ENCODE results near the gene CDK5RAP1.

CDK5RAP1 gene

GRCh38 chr20:33316958-33317357 is 84.4 kb downstream of the CDK5RAP1 start:
- H2BK15ac ChIP-seq (ENCODE audit: low read depth, poor library complexity, severe bottlenecking) = no peak overlapping the region
- H3K27ac ChIP-seq (ENCODE audit: low read length, poor library complexity, severe bottlenecking) = no peak overlapping the region
- no peak overlapping the region for H3K23ac ChIP-seq (ENCODE audit: low read length in 2 of 2)
- no peak overlapping the region for H2BK120ac ChIP-seq (ENCODE audit: low read depth, low read length)
- no peak overlapping the region for H3K4me2 ChIP-seq (ENCODE audit: low read length, poor library complexity, severe bottlenecking)
- no peak overlapping the region for H3K4ac ChIP-seq (ENCODE audit: low read depth in 1 of 2, low read length in 2 of 2)
- no peak overlapping the region for H3K18ac ChIP-seq (ENCODE audit: low read depth in 1 of 2, low read length in 2 of 2)
- WGBS = 89% methylated on average over 3 of the region's 3 CpGs
- H4K8ac ChIP-seq (ENCODE audit: low read length) = no peak overlapping the region
- no peak overlapping the region for H2AK5ac ChIP-seq (ENCODE audit: low read length, severe bottlenecking)
- H3K79me1 ChIP-seq (replicated peaks; ENCODE audit: low read length, poor library complexity, severe bottlenecking) = no peaks in the 10 kb centered on the region
- no peaks in the 10 kb centered on the region for H3K36me3 ChIP-seq (ENCODE audit: control insufficient read depth in 1 of 2, insufficient read depth in 2 of 2, low read depth in 1 of 2, low read length in 2 of 2)
- H3K9me3 ChIP-seq (ENCODE audit: control insufficient read depth, low read length) = no peaks in the 10 kb centered on the region
- H2AFZ ChIP-seq (ENCODE audit: low read depth, low read length) = no peak overlapping the region
- H2BK5ac ChIP-seq (ENCODE audit: low read depth, low read length, poor library complexity, severe bottlenecking) = no peak overlapping the region
- H3K4me3 ChIP-seq (ENCODE audit: insufficient read depth in 1 of 2, low read depth in 1 of 2, low read length in 2 of 2) = no peak overlapping the region
- no peaks in the 10 kb centered on the region for H3K4me1 ChIP-seq (ENCODE audit: control insufficient read depth, insufficient read depth, low read depth, low read length)
- no peak overlapping the region for H2BK12ac ChIP-seq (ENCODE audit: low read length in 2 of 2)
- H4K91ac ChIP-seq (ENCODE audit: low read length) = no peak overlapping the region
- H3K14ac ChIP-seq (ENCODE audit: low read length in 2 of 2) = no peak overlapping the region
- peaks cover 19 to 70% of the 10 kb centered on the region in 2 experiments for H3K27me3 ChIP-seq (ENCODE audit: control insufficient read depth in 1 of 2, insufficient read depth in 1 of 2, low read length in 2 of 2)
- no peak for DNase-seq
- no peak overlapping the region for H3K9ac ChIP-seq (ENCODE audit: low read length)

- H3K14ac ChIP-seq (ENCODE audit: low read length in 2 of 2) = no peak overlapping the region
- H3K4ac ChIP-seq (ENCODE audit: low read depth in 1 of 2, low read length in 2 of 2) = no peak overlapping the region
- H3K4me1 ChIP-seq (ENCODE audit: control insufficient read depth, insufficient read depth, low read depth, low read length) = no peaks in the 10 kb centered on the region
- H3K9me3 ChIP-seq (ENCODE audit: control insufficient read depth, low read length) = no peaks in the 10 kb centered on the region
- no peak overlapping the region for H2BK15ac ChIP-seq (ENCODE audit: low read depth, poor library complexity, severe bottlenecking)
- H3K23ac ChIP-seq (ENCODE audit: low read length in 2 of 2) = no peak overlapping the region
- WGBS = 78% methylated on average over 5 of the region's 5 CpGs
- no peak overlapping the region for H3K27ac ChIP-seq (ENCODE audit: low read length, poor library complexity, severe bottlenecking)
- H2AFZ ChIP-seq (ENCODE audit: low read depth, low read length) = no peak overlapping the region
- H2AK5ac ChIP-seq (ENCODE audit: low read length, severe bottlenecking) = no peak overlapping the region
- no peak overlapping the region for H4K91ac ChIP-seq (ENCODE audit: low read length)
- H3K9ac ChIP-seq (ENCODE audit: low read length) = no peak overlapping the region
- H3K4me3 ChIP-seq (ENCODE audit: insufficient read depth in 1 of 2, low read depth in 1 of 2, low read length in 2 of 2) = no peak overlapping the region
- no peak overlapping the region for H4K8ac ChIP-seq (ENCODE audit: low read length)
- H3K79me1 ChIP-seq (replicated peaks; ENCODE audit: low read length, poor library complexity, severe bottlenecking) = no peaks in the 10 kb centered on the region
- H2BK12ac ChIP-seq (ENCODE audit: low read length in 2 of 2) = no peak overlapping the region
- no peak overlapping the region for H2BK120ac ChIP-seq (ENCODE audit: low read depth, low read length)
- no peak overlapping the region for H2BK5ac ChIP-seq (ENCODE audit: low read depth, low read length, poor library complexity, severe bottlenecking)
- H3K18ac ChIP-seq (ENCODE audit: low read depth in 1 of 2, low read length in 2 of 2) = no peak overlapping the region
- no peak overlapping the region for H3K4me2 ChIP-seq (ENCODE audit: low read length, poor library complexity, severe bottlenecking)
- H3K27me3 ChIP-seq (ENCODE audit: control insufficient read depth in 1 of 2, insufficient read depth in 1 of 2, low read length in 2 of 2) = peaks cover 23 to 69% of the 10 kb centered on the region in 2 experiments
- no peaks in the 10 kb centered on the region for H3K36me3 ChIP-seq (ENCODE audit: control insufficient read depth in 1 of 2, insufficient read depth in 2 of 2, low read depth in 1 of 2, low read length in 2 of 2)
- DNase-seq = no peak
These were observed 85.0 kb downstream of the CDK5RAP1 start for GRCh38 chr20:33316343-33316742.

- WGBS = 75% methylated on average over 7 of the region's 7 CpGs
- no peak overlapping the region for H3K4me3 ChIP-seq (ENCODE audit: insufficient read depth in 1 of 2, low read depth in 1 of 2, low read length in 2 of 2)
These were observed 87.5 kb downstream of the CDK5RAP1 start for GRCh38 chr20:33313686-33314314.

GRCh38 chr20:33312583-33312982 is 88.7 kb downstream of the CDK5RAP1 start:
- Histone ChIP-seq H3K9ac (ENCODE audit: low read length) (no peak overlapping the region), H2BK120ac (ENCODE audit: low read depth, low read length) (no peak overlapping the region), H2AFZ (ENCODE audit: low read depth, low read length) (no peak overlapping the region), H2AK5ac (ENCODE audit: low read length, severe bottlenecking) (no peak overlapping the region), H3K4me3 (ENCODE audit: insufficient read depth in 1 of 2, low read depth in 1 of 2, low read length in 2 of 2) (no peak overlapping the region), H4K91ac (ENCODE audit: low read length) (no peak overlapping the region), H3K27ac (ENCODE audit: low read length, poor library complexity, severe bottlenecking) (no peak overlapping the region), H2BK12ac (ENCODE audit: low read length in 2 of 2) (no peak overlapping the region), H3K4me2 (ENCODE audit: low read length, poor library complexity, severe bottlenecking) (no peak overlapping the region), H3K27me3 (ENCODE audit: control insufficient read depth in 1 of 2, insufficient read depth in 1 of 2, low read length in 2 of 2) (peaks cover 20 to 44% of the 10 kb centered on the region in 2 experiments), H3K18ac (ENCODE audit: low read depth in 1 of 2, low read length in 2 of 2) (no peak overlapping the region), H3K4ac (ENCODE audit: low read depth in 1 of 2, low read length in 2 of 2) (no peak overlapping the region), H3K79me1 (replicated peaks; ENCODE audit: low read length, poor library complexity, severe bottlenecking) (no peaks in the 10 kb centered on the region), H3K14ac (ENCODE audit: low read length in 2 of 2) (no peak overlapping the region), H2BK15ac (ENCODE audit: low read depth, poor library complexity, severe bottlenecking) (no peak overlapping the region), H2BK5ac (ENCODE audit: low read depth, low read length, poor library complexity, severe bottlenecking) (no peak overlapping the region), H3K4me1 (ENCODE audit: control insufficient read depth, insufficient read depth, low read depth, low read length) (no peaks in the 10 kb centered on the region), H3K9me3 (ENCODE audit: control insufficient read depth, low read length) (no peaks in the 10 kb centered on the region), H4K8ac (ENCODE audit: low read length) (no peak overlapping the region), H3K23ac (ENCODE audit: low read length in 2 of 2) (no peak overlapping the region), H3K36me3 (ENCODE audit: control insufficient read depth in 1 of 2, insufficient read depth in 2 of 2, low read depth in 1 of 2, low read length in 2 of 2) (no peaks in the 10 kb centered on the region)
- 94% methylated on average over 11 of the region's 11 CpGs for WGBS
- no peak for DNase-seq

More at GRCh38 chr20:33313686-33314314, 87.5 kb downstream of the CDK5RAP1 start:
- Histone ChIP-seq H2BK120ac (ENCODE audit: low read depth, low read length) (no peak overlapping the region), H3K23ac (ENCODE audit: low read length in 2 of 2) (no peak overlapping the region), H3K4me2 (ENCODE audit: low read length, poor library complexity, severe bottlenecking) (no peak overlapping the region), H2AK5ac (ENCODE audit: low read length, severe bottlenecking) (no peak overlapping the region), H3K14ac (ENCODE audit: low read length in 2 of 2) (no peak overlapping the region), H4K8ac (ENCODE audit: low read length) (no peak overlapping the region), H2BK12ac (ENCODE audit: low read length in 2 of 2) (peak overlapping the region in 1 of 2 experiments; percentile 52), H2BK15ac (ENCODE audit: low read depth, poor library complexity, severe bottlenecking) (no peak overlapping the region), H3K27ac (ENCODE audit: low read length, poor library complexity, severe bottlenecking) (no peak overlapping the region), H3K27me3 (ENCODE audit: control insufficient read depth in 1 of 2, insufficient read depth in 1 of 2, low read length in 2 of 2) (peaks cover 29 to 56% of the 10 kb centered on the region in 2 experiments), H3K9me3 (ENCODE audit: control insufficient read depth, low read length) (no peaks in the 10 kb centered on the region), H3K4me1 (ENCODE audit: control insufficient read depth, insufficient read depth, low read depth, low read length) (no peaks in the 10 kb centered on the region), H2AFZ (ENCODE audit: low read depth, low read length) (no peak overlapping the region), H3K9ac (ENCODE audit: low read length) (no peak overlapping the region), H3K79me1 (replicated peaks; ENCODE audit: low read length, poor library complexity, severe bottlenecking) (no peaks in the 10 kb centered on the region), H4K91ac (ENCODE audit: low read length) (no peak overlapping the region), H2BK5ac (ENCODE audit: low read depth, low read length, poor library complexity, severe bottlenecking) (no peak overlapping the region), H3K36me3 (ENCODE audit: control insufficient read depth in 1 of 2, insufficient read depth in 2 of 2, low read depth in 1 of 2, low read length in 2 of 2) (no peaks in the 10 kb centered on the region), H3K18ac (ENCODE audit: low read depth in 1 of 2, low read length in 2 of 2) (no peak overlapping the region), H3K4ac (ENCODE audit: low read depth in 1 of 2, low read length in 2 of 2) (no peak overlapping the region)
- DNase-seq = no peak
